NCI-H82 treated with DMSO at 0.1 percent for 48 hours (cell line): ENCODE measurements around the gene APOC4.
"Not testable (repeated sequence)": the region's sequence is repeated elsewhere in the genome, so short reads cannot be mapped to it uniquely, and the experiment has no call there.

Source experiments
- DNase-seq: peaks from one replicate; lab custom pipeline; 2025; ENCODE audit not compliant: unreplicated experiment; lab: John Stamatoyannopoulos, UW

The APOC4 gene

GRCh38 chr19:44914433-44915206 is 27.4 kb upstream of the APOC4 start, which contains the start of gene APOC1:
Gene APOC1 (plus strand): TSS chr19:44914608. CDS start chr19:44914892, 284 bp downstream.
- peak; percentile 84 for DNase-seq

GRCh38 chr19:44924243-44924725 is 17.8 kb upstream of the APOC4 start:
- DNase-seq = no peak

DNA sequence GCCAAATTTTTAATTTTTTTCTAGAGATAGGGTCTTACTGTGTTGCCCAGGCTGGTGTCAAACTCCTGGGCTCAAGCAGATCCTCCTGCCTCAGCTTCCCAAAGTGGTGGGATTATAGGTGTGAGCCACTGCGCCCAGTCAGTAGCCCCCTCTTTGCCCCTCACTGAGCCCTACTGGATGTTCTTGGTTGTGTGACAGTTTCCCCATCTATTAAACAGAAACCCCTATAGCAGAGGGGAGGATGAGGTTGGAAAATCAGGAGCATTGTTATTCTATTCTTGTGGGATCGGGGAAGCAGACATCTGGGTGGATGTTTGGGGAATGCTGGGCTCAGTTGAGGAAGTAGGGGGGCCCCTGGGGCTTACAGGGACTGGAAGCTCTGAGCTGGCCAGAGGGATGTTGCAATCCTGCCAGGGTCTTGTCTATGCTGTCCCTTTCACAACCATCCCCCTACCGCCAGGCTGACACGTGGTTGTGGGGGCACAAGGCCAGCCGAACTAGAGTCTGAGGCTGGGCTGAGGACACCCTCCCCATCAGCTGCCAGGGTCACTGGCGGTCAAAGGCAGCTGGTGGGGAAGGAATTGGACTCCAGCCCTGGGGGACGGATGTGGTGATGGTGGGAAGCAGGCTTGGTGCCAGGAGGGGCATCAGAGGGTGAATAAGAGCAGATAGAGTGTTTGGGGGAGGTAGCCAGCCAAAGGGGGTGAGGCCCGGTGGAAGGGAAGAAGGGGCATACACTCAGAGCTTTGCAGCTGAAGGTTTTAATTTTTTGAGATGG is 16.7 kb upstream of the APOC4 start:
- DNase-seq = no peak

DNA sequence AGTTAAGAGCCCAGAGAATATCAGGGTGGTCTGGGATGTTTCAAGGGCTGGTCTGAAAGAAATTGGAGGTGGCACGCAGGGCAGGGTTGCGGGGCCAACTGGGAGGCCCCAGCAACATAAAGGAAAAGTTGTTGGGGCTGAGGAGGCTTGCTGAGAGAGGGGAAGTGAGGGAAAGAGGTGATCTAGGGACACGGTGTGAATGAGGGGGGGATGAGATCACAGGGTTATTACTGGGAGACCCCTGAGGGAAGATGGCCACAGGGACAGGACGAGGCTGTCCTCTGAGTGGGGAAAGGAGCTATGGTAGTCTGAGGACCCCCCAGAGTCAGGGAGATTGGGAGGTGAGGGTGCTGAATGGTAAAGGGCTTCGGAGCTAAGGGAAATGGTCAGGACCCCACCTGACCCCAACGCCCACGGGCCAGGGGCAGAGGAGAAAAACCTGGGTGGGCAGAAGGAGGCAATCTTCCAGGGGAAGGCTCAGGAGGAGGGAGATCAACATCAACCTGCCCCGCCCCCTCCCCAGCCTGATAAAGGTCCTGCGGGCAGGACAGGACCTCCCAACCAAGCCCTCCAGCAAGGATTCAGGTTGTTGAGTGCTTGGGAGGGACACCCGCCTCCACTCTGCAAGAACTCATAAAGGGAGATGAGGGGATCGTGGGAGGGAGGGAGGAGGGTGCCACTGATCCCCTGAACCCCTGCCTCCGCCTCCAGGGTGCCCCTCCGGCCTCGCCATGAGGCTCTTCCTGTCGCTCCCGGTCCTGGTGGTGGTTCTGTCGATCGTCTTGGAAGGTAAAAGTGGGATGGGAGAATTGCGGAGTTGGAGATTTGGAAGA is 15.6 kb upstream of the APOC4 start:
- not testable (repeated sequence) for DNase-seq

GRCh38 chr19:44927746-44928145 is 14.3 kb upstream of the APOC4 start:
- DNase-seq = no peak

DNA sequence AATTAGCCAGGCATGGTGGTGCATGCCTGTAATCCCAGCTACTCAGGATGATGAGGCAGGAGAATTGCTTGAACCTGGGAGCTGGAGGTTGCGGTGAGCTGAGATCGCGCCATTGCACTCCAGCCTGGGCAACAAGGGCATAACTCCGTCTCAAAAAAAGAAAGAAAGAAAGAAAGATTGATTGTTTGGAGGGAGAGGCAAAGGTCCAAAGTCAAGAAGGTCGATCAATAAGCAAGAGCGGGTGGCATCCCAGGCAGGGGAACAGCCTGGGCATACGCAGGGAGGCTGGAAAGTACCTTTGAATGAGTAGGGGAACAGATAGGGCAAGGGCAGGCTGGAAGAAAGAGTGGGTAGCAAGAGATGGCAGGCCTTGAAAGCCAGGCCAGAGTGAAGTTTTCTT is 11.9 kb upstream of the APOC4 start:
- DNase-seq = no peak

- no peak for DNase-seq
These were observed 10.5 kb upstream of the APOC4 start for GRCh38 chr19:44931541-44931940.

DNA sequence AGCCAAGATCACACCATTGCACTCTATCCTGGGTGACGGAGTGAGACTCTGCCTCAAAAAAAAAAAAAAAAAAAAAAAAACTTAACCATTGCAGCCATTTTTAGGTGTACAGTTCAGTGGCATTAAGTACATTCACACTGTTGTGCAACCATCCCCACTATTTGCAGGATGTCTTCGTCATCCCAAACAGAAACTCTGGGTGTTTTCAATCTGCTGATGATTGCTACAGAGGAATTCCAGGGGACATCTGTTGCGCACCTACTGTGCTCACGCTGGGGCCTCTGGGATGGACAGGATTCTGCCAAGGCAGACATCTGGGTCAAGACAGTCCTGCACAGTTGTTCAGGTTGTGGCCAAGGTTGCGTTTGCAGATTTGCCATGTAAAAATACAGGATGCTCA is 2.4 kb upstream of the APOC4 start:
- DNase-seq = no peak

GRCh38 chr19:44943801-44944249 is 1.8 kb downstream of the APOC4 start:
- DNase-seq = no peak

DNA sequence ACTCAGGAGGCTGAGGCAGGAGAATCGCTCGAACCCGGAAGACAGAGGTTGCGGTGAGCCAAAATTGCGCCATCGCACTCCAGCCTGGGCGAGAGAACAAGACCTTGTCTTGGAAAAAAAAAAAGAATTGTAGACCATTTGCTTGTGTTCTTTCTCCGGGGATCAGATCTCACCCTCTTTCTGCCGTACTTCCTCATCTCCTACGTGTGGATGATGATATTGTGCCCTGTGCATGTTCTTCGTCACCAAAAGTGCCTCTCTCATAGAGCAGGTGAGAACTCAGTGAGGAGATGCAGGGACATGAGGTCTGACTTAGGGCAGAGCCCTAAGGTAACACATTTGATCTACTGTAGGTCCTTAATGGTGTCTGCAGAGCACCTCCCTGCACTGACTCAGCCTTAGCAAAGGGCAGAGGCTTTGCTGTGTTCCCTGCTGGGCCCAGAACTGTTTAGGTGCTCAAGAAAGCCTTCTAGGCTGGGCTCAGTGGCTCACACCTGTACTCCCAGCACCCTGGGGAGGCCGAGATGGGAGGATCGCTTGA is 5.1 kb downstream of the APOC4 start:
- DNase-seq = no peak

DNA sequence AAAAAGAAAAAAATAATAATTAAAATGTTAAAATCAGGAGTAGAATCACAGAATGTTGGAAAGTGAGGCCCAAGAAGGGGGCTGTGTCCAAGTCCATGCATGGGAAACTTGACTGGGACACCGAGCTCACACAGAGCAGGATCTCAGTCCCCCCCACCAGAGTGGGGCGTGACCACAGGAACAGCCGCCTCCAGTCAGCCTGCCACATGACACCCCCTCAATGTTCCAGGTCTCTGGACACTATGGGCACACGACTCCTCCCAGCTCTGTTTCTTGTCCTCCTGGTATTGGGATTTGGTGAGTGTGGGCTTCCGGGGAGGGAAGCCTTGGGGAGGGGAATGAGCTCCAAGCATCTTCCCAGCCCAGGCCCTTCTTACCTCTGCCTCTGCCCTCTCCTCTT is 6.2 kb downstream of the APOC4 start:
- no peak for DNase-seq

- no peak for DNase-seq
These were observed 6.8 kb downstream of the APOC4 start for GRCh38 chr19:44948763-44949374.

- DNase-seq = no peak
These were observed 7.5 kb downstream of the APOC4 start for GRCh38 chr19:44949550-44949949.

GRCh38 chr19:44951179-44952159 is 9.4 kb downstream of the APOC4 start:
- peak; percentile 61 for DNase-seq

GRCh38 chr19:44954278-44954648 is 12.2 kb downstream of the APOC4 start:
- DNase-seq = no peak

DNA sequence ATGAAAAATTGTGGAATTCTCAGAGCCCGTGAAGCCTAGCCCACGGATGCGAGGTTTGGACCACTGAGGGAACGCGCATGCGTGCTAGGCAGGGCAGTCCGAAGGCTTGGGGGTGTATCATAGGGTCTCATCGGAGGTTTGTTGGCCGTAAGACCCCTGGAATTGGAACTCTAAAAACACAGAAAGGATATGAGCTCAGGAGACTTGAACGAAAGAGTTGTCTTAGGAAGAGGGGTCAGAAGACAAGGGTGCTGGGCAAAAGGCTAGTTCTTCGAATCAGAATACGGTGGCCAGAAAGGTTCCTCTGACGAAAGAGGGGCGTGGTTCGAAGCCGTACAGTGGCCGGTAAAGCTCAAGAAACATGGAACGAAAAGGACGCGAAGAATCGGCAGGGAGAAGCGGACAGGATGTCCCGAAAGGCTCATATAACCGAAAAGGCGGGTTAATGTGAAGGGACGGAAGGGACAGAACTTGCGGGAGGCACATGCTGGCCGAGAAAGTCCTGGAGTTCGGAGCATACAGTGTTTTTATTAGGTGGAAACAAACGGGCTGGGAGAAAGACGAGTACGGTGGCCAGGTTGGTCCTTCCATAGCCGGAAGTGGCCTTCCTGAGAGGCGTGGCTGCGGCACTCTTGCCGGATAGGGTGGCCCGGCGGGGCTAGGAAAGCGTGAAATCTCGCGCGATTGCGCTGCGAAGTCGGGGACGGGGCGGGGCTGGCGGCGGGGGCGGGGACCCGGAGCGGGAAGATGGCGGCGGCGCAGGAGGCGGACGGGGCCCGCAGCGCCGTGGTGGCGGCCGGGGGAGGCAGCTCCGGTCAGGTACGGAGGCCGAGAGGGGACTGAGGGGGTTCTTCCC is 12.8 kb downstream of the APOC4 start, which contains the start of gene CLPTM1:
TSS of gene CLPTM1 (plus strand) at position 732 of the 856 bp plus-strand sequence. CDS start at position 748, 16 bp downstream.
- DNase-seq = peak; percentile 95

GRCh38 chr19:44955505-44956439 is 13.7 kb downstream of the APOC4 start:
- DNase-seq = no peak
